Naive thymus-derived CD4-positive, alpha-beta T cell (primary cell): ENCODE data around the gene KCNN3. TPM values are rescaled to one million over a fixed set of nuclear protein-coding genes. Genes with fewer than 3 reads are reported as not detected.

ENCODE experiments used
- ATAC-seq: fragments of 150-1000 bp; cut with Tn5 transposase; 2 replicates; pipeline ENCODE4 v1.10.0; 2021; ENCODE audit warnings: mild to moderate bottlenecking, moderate library complexity
- CTCF ChIA-PET: fragments of 350-600 bp; sonication (Branson Sonifier 250); formaldehyde crosslinking; loops from one replicate; lab custom pipeline; 2021; ENCODE audit warnings: antibody characterized with exemption; lab: Charles Lee
- POLR2A ChIA-PET: fragments of 350-600 bp; sonication (Branson Sonifier 250); formaldehyde crosslinking; loops from one replicate; lab custom pipeline; 2021; ENCODE audit warnings: antibody characterized with exemption, inconsistent platforms; lab: Charles Lee
- DNase-seq, 9 donors: peaks; one replicate each; pipeline versions ENCODE4 v3.0.0 to v3.0.0-alpha.2; 2020 to 2022; ENCODE audit warnings: mixed read lengths in 1 of 9
- H3K27ac ChIP-seq: one replicate; pipeline ENCODE4 v1.7.0; 2013; ENCODE audit warnings: mild to moderate bottlenecking, low read depth, low read length, moderate library complexity
- H3K27me3 ChIP-seq, 2 donors: one replicate each; pipeline ENCODE4 v1.7.0; 2013; ENCODE audit warnings: low read length in 2 of 2, mild to moderate bottlenecking in 2 of 2, moderate library complexity in 2 of 2; ENCODE audit not compliant: control insufficient read depth in 2 of 2, insufficient read depth in 2 of 2
- H3K36me3 ChIP-seq, 3 experiments: 1 replicate in 2 of 3; 2 replicates in 1 of 3; pipeline ENCODE4 v1.7.0; 2013; ENCODE audit warnings: low read length in 3 of 3, mild to moderate bottlenecking in 3 of 3, moderate library complexity in 1 of 3; ENCODE audit not compliant: insufficient read depth in 3 of 3, control insufficient read depth in 2 of 3
- H3K4me1 ChIP-seq, 2 donors: one replicate each; pipeline ENCODE4 v1.7.0; 2013; ENCODE audit warnings: low read length in 2 of 2, mild to moderate bottlenecking in 2 of 2, moderate library complexity in 1 of 2; ENCODE audit not compliant: control insufficient read depth in 2 of 2, insufficient read depth in 2 of 2
- H3K4me3 ChIP-seq: 2 replicates; pipeline ENCODE4 v1.7.0; 2013; ENCODE audit warnings: mild to moderate bottlenecking, low read length
- H3K9me3 ChIP-seq, 3 experiments: 1 replicate in 2 of 3; 2 replicates in 1 of 3; pipeline ENCODE4 v1.7.0; 2013; ENCODE audit warnings: low read length in 3 of 3; ENCODE audit not compliant: control insufficient read depth in 2 of 3
- H3K27ac Mint-ChIP-seq, 9 donors: one replicate each; pipeline ENCODE4 v1.8.0; 2020 to 2022; ENCODE audit warnings: mixed read lengths in 9 of 9, mild to moderate bottlenecking in 8 of 9, moderate library complexity in 5 of 9, inconsistent platforms in 2 of 9
- H3K27me3 Mint-ChIP-seq, 5 donors: one replicate each; pipeline ENCODE4 v1.8.0; 2021 to 2022; ENCODE audit warnings: mixed read lengths in 5 of 5, mild to moderate bottlenecking in 1 of 5
- H3K36me3 Mint-ChIP-seq, 5 donors: one replicate each; pipeline ENCODE4 v1.8.0; 2020 to 2022; ENCODE audit warnings: mixed read lengths in 5 of 5, mild to moderate bottlenecking in 3 of 5, inconsistent platforms in 1 of 5
- H3K4me1 Mint-ChIP-seq, 7 donors: one replicate each; pipeline ENCODE4 v1.8.0; 2020 to 2022; ENCODE audit warnings: mixed read lengths in 7 of 7, mild to moderate bottlenecking in 3 of 7, inconsistent platforms in 1 of 7
- H3K4me3 Mint-ChIP-seq, 10 donors: one replicate each; pipeline ENCODE4 v1.8.0; 2020 to 2022; ENCODE audit warnings: mild to moderate bottlenecking in 10 of 10, mixed read lengths in 10 of 10, moderate library complexity in 6 of 10, inconsistent platforms in 2 of 10
- H3K9me3 Mint-ChIP-seq, 11 donors: one replicate each; pipeline ENCODE4 v1.8.0; 2020 to 2022; ENCODE audit warnings: mixed read lengths in 11 of 11, mild to moderate bottlenecking in 4 of 11, inconsistent platforms in 1 of 11, moderate library complexity in 1 of 11
- intact Hi-C, 2 donors: fragments of 100-400 bp; cut with micrococcal nuclease; formaldehyde crosslinking; loops; one replicate each; pipeline ENCODE4 v1.15.1; 2023
- polyA plus RNA-seq, 2 donors: library from polyadenylated mRNA; unstranded; fragments of 300-500 nt; fragmentation: Illumina TruSeq; gene quantifications; one replicate each; pipeline ENCODE4 v1.2.3, GENCODE V29; 2021
- total RNA-seq, 6 experiments: library from RNA in 5 of 6; stranded (reverse) in 5 of 6; gene quantifications; 1 replicate in 5 of 6; 2 replicates in 1 of 6; pipeline ENCODE4 v1.2.3 and lab custom pipeline; 2021 to 2026

The KCNN3 gene
- total and polyA plus RNA-seq, 7 experiments from 2014 or later = 0.05 to 0.29 (median 0.15) TPM; not detected in 3

DNA sequence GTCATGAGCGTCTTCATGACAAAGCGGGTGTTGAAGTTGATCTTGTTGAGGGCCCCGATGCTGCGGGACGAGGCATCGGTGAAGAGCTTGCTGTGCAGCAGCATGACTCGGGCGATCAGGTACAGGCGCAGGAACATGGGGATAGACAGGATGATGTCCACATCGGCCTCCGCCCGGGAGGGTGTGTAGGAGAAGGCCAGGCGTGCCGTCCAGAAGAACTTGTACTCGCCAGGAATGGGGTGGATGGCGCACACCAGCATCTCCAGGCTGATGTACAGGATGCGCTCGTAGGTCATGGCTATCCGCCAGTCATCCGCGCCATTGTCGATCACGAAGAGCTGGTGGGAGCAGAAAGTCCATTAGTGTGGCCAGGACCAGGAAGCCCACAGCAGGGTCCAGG, 98.0 kb downstream of the KCNN3 start:
- H3K27ac Mint-ChIP-seq = no peak overlapping the region
- peaks cover 0 to 3% (median 0%) of the 10 kb centered on the region in 5 donors for H3K27me3 Mint-ChIP-seq
- CTCF ChIA-PET = interaction anchor here (2.9 kb wide), 1 partner anchor 19 kb away, joined by 13 read pairs; no protein-coding TSS in a partner anchor

DNA sequence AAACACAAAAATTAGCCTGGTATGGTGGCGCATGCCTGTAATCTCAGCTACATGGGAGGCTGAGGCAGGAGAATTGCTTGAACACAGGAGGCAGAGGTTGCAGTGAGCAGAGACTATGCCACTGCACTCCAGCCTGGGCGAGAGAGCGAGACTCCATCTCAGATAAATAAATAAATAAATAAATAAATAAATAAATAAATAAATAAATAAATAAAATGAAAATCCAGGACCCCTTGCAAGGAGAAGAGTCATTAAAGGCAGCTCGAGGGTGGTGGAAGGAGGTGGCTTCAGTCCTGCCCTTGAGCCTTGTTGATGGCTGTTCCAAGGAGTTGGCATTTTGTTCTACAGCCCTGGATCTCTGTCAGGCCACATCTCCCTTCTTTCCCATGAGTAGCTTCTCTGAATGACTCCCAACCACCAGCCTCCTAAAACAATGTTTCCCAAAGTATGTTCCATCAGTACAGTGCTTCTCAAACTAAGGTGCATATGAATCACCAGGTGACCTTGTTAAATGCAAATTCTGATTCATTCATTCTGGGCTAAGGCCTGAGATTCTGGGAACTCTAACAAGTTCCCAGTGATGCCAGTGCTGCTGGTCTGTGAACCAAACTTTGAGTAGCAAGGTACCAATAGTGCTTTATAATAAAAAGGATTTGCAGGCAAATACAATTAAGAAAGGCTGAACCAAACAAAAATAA, 99.0 kb downstream of the KCNN3 start:
- DNase-seq = no peak
- Mint-ChIP-seq H3K4me3 (no peak overlapping the region), H3K36me3 (no peaks in the 10 kb centered on the region), H3K27ac (no peak overlapping the region), H3K4me1 (peaks cover 0 to 7% (median under 1%) of the 10 kb centered on the region in 7 donors), H3K27me3 (peaks cover 0 to 3% (median 0%) of the 10 kb centered on the region in 5 donors), H3K9me3 (no peaks in the 10 kb centered on the region)
- intact Hi-C loops = no loop called here
- Histone ChIP-seq H3K4me1 (no peaks in the 10 kb centered on the region), H3K27ac (no peak overlapping the region), H3K4me3 (no peak overlapping the region), H3K9me3 (no peaks in the 10 kb centered on the region), H3K36me3 (no peaks in the 10 kb centered on the region), H3K27me3 (no peaks in the 10 kb centered on the region)
- ATAC-seq = no peak
- POLR2A ChIA-PET = interaction anchor here (2.0 kb wide), 1 partner anchor 10 kb away, joined by 4 read pairs; no protein-coding TSS in a partner anchor
- CTCF ChIA-PET = interaction anchor here (1.1 to 1.2 kb wide), 2 partner anchors 20 to 101 kb away, joined by 3 to 7 read pairs; no protein-coding TSS in a partner anchor

More for the DNA sequence above, 98.0 kb downstream of the KCNN3 start:
- POLR2A ChIA-PET = interaction anchor here (1.2 kb wide), 1 partner anchor 13 kb away, joined by 3 read pairs; no protein-coding TSS in a partner anchor
- H3K4me1 Mint-ChIP-seq = peaks cover 0 to 7% (median 0%) of the 10 kb centered on the region in 7 donors
- Histone ChIP-seq H3K36me3 (no peaks in the 10 kb centered on the region), H3K9me3 (no peaks in the 10 kb centered on the region), H3K4me1 (no peaks in the 10 kb centered on the region), H3K27ac (no peak overlapping the region), H3K4me3 (no peak overlapping the region), H3K27me3 (no peaks in the 10 kb centered on the region)
- ATAC-seq = no peak
- H3K9me3 Mint-ChIP-seq = no peaks in the 10 kb centered on the region
- H3K4me3 Mint-ChIP-seq = no peak overlapping the region
- no peak for DNase-seq
- no peaks in the 10 kb centered on the region for H3K36me3 Mint-ChIP-seq
- intact Hi-C loops = loop anchor here in 1 of 2 donors (1.0 kb wide), 2 partner anchors 19 to 106 kb away; no protein-coding TSS in a partner anchor

DNA sequence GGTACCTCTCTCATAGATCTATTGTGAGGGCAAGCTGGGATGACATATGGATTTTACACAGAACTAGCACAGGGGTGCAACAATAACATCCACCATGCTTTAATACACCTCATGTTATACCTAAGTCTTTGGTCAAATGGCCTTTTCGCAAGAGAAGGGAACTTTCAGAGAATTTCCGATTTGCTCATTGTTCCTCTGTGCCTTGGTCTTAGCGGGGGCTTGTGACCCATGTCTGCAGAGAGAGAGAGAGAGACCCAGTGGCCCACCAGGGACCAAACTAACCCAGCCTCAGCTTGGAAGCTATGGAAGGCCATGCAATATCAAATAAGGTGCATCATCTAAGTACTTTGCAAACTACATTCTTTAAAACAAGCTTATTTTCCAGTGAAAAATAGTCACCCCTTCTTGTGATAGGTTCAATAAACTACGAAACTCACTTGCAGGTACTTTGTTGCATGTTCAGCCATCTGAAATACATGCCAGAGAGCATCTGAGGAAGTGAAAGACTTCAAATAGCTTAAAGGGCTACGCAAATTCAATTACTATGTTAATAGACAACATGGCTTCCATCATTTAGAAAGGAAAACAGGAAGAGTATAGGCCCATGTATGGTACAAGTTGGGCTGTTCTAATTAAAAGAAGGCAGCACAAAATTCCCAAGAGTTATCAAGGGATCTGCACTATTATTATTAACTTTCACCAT, 100.7 kb downstream of the KCNN3 start:
- Mint-ChIP-seq H3K4me3 (no peak overlapping the region), H3K9me3 (no peaks in the 10 kb centered on the region), H3K36me3 (no peaks in the 10 kb centered on the region), H3K27me3 (peaks cover 0 to 6% (median 4%) of the 10 kb centered on the region in 5 donors), H3K27ac (no peak overlapping the region), H3K4me1 (peaks cover 0 to 8% (median 3%) of the 10 kb centered on the region in 7 donors)
- Histone ChIP-seq H3K36me3 (no peaks in the 10 kb centered on the region), H3K4me3 (no peak overlapping the region), H3K27ac (no peak overlapping the region), H3K27me3 (no peaks in the 10 kb centered on the region), H3K4me1 (no peaks in the 10 kb centered on the region), H3K9me3 (no peaks in the 10 kb centered on the region)
- no peak for DNase-seq
- ATAC-seq = no peak
- intact Hi-C loops = no loop called here
- POLR2A ChIA-PET = interaction anchor here (1.2 to 2.0 kb wide), 3 partner anchors 9 to 22 kb away, joined by 3 to 4 read pairs (median 3); no protein-coding TSS in a partner anchor
- CTCF ChIA-PET = interaction anchor here (0.7 to 1.3 kb wide), 5 partner anchors 10 to 22 kb away, joined by 3 to 4 read pairs (median 3); no protein-coding TSS in a partner anchor

DNA sequence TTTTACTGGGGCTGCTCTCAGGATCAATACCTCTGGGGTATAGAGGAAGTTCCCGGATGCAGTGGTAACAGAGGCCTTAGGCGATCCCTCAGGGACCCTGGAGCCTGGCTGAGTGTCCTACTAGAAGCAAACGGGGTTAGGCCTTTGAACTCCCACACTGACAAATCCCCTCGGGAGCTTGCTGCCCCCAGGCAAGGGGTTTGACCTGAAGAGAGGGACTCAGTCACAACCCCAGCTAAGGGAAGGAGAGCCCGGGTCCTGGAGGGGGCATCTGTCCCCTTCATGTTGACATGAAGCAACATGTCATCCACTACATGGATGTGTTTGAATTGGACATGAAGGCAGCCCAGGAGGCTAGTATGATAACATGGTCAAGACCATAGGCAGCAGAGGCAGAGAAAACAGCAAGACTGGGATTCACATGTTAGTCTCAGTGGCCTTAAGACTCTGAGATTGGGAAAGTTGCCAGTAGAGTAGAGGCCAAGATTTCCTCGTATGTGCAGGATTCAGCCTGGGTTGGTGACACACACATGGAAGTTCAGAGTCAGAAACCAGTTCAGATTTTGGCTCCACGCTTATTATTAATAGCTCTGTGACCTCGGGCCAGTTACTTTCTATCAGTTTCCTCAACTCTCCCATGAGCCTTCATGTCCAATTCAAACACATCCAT, 101.5 kb downstream of the KCNN3 start:
- H3K4me3 Mint-ChIP-seq = no peak overlapping the region

DNA sequence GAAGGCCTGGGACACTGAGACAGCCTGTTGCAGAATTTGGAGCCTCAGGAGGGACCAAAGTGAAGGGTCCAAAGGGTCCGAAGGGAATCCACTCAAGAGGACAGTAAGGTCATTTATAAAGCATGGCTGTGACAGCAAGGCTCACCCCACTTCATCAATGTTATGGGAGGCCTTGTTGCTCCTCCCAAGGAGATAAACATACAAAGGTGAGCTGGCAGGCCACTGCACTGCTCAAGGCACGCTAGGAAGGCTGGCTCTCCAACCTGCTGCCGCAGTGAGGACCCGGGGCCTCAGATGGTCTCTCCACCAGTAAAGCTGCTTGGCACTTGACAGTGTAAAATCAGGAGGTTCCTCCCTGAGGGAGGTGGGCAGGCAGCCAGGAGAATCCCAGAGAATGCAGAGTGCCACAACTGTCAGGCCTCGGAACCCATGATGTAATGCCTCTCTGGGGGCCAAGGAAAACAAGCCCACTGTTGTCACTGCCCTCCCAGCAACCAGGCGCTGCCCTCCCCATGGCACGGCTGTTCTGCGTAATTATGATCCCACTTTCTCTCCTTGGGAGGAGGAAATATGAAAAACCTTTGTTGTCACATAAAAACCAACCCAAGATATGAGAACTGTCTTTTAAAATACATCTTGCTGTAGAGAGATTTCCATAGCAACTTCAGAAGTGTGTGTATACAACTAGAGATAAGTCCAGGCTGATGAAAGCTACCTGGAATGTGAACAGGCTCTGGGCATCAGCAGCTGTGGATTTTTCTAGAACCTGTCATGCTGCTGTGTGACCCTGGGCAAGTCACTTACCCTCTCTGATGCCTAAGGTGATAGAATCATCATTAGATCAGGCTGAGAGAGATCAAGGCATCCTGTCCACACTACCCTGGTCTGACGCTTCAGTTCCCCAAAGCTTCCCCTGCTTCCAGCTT, 102.5 kb downstream of the KCNN3 start:
- DNase-seq (no peak), ATAC-seq (no peak)
- POLR2A ChIA-PET = interaction anchor here (1.6 kb wide), 1 partner anchor 26 kb away, joined by 3 read pairs; no protein-coding TSS in a partner anchor
- intact Hi-C loops = no loop called here
- H3K27ac ChIP-seq = no peak overlapping the region
- Mint-ChIP-seq H3K4me1 (peaks cover 0 to 4% (median 3%) of the 10 kb centered on the region in 7 donors), H3K36me3 (no peaks in the 10 kb centered on the region), H3K4me3 (no peak overlapping the region), H3K9me3 (no peaks in the 10 kb centered on the region), H3K27ac (no peak overlapping the region), H3K27me3 (peaks cover 0 to 14% (median 5%) of the 10 kb centered on the region in 5 donors)
- no peaks in the 10 kb centered on the region for H3K9me3 ChIP-seq
- H3K4me1 ChIP-seq = no peaks in the 10 kb centered on the region
- peaks cover 0 to 7% of the 10 kb centered on the region in 2 donors for H3K27me3 ChIP-seq
- H3K4me3 ChIP-seq = no peak overlapping the region
- H3K36me3 ChIP-seq = no peaks in the 10 kb centered on the region
- CTCF ChIA-PET = interaction anchor here (0.6 to 1.6 kb wide), 3 partner anchors 24 to 388 kb away, joined by 3 to 7 read pairs (median 4); partner anchors contain the start of gene EFNA3

More for the DNA sequence above, 101.5 kb downstream of the KCNN3 start:
- no peaks in the 10 kb centered on the region for H3K9me3 ChIP-seq
- H3K36me3 ChIP-seq = no peaks in the 10 kb centered on the region
- Mint-ChIP-seq H3K9me3 (no peaks in the 10 kb centered on the region), H3K36me3 (no peaks in the 10 kb centered on the region), H3K27ac (no peak overlapping the region), H3K4me1 (peaks cover 0 to 6% (median 3%) of the 10 kb centered on the region in 7 donors), H3K27me3 (peaks cover 0 to 7% (median 5%) of the 10 kb centered on the region in 5 donors)
- CTCF ChIA-PET = interaction anchor here (1.1 to 1.6 kb wide), 3 partner anchors 23 to 310 kb away, joined by 3 to 4 read pairs (median 4); partner anchors contain the start of gene EFNA3
- POLR2A ChIA-PET = interaction anchor here (1.2 to 2.0 kb wide), 4 partner anchors 8 to 25 kb away, joined by 3 to 4 read pairs (median 3); no protein-coding TSS in a partner anchor
- no peak overlapping the region for H3K27ac ChIP-seq
- intact Hi-C loops = no loop called here
- H3K4me1 ChIP-seq = no peaks in the 10 kb centered on the region
- H3K27me3 ChIP-seq = peaks cover 0 to 5% of the 10 kb centered on the region in 2 donors
- ATAC-seq (no peak), DNase-seq (no peak)
- H3K4me3 ChIP-seq = no peak overlapping the region
